ENCODE data around the gene KRTAP9-3.
"Not testable (repeated sequence)": the region's sequence is repeated elsewhere in the genome, so short reads cannot be mapped to it uniquely, and the experiment has no call there.

GRCh38 chr17:41226598-41227095, 5.6 kb upstream of the KRTAP9-3 start, which contains the start of gene KRTAP9-2:
- TF ChIP-seq CTCF (IDR thresholded peaks at IDR 0.05; ENCODE audit: borderline replicate concordance, extremely low read depth, low read length, poor library complexity, severe bottlenecking); EZH2 (IDR thresholded peaks at IDR 0.05; ENCODE audit: borderline replicate concordance, low read depth, low read length, severe bottlenecking): not testable (repeated sequence)
